ENCODE measurements around the gene PGGHG.

- TF ChIP-seq CTCF (IDR thresholded peaks at IDR 0.05 in 8 of 11, conservative IDR thresholded peaks at IDR 0.05 in 3 of 11) (no peak), POLR2A (IDR thresholded peaks at IDR 0.05) (no peak), POLR2AphosphoS5 (IDR thresholded peaks at IDR 0.05) (no peak)
Observed at GRCh38 chr11:272931-273198, 16.1 kb upstream of the PGGHG start.

All from spleen (tissue), 7 donors.